ENCODE results near the gene PBXIP1.

The PBXIP1 gene

GRCh38 chr1:154895798-154896197, 60.1 kb downstream of the PBXIP1 start:
- no peak overlapping the region for H3K4me3 ChIP-seq (ENCODE audit: low read depth, low read length)
- DNase-seq (ENCODE audit: low read depth): no peak
- TF ChIP-seq CTCF (conservative IDR thresholded peaks at IDR 0.05; ENCODE audit: low read depth, low read length): no peak
